ENCODE measurements around the gene ZNF511.
"Not testable (repeated sequence)": the region's sequence is repeated elsewhere in the genome, so short reads cannot be mapped to it uniquely, and the experiment has no call there.

ZNF511 gene

GRCh38 chr10:133308421-133309099, at the start of gene ZNF511, which contains the start of gene TUBGCP2:
ZNF511 (plus strand) TSS chr10:133308914; CDS start chr10:133308944, 30 bp downstream.
TUBGCP2 (minus strand) TSS chr10:133308872; CDS start chr10:133302941, 5,931 bp downstream.
- DNase-seq (ENCODE audit: low read depth, low spot score), result peak; percentile 76

GRCh38 chr10:133259602-133259989, 49.1 kb upstream of the ZNF511 start:
- DNase-seq (ENCODE audit: low read depth, low spot score), result no peak

- DNase-seq (ENCODE audit: low read depth, low spot score), result no peak
These were observed 47.6 kb upstream of the ZNF511 start for GRCh38 chr10:133260895-133261725.

- DNase-seq (ENCODE audit: low read depth, low spot score), result peak; percentile 61
These were observed 46.9 kb upstream of the ZNF511 start for GRCh38 chr10:133261726-133262325.

- DNase-seq (ENCODE audit: low read depth, low spot score), result no peak
These were observed 46.0 kb upstream of the ZNF511 start for GRCh38 chr10:133262696-133263095.

GRCh38 chr10:133263674-133264073, 45.0 kb upstream of the ZNF511 start:
- DNase-seq (ENCODE audit: low read depth, low spot score), result no peak

- no peak for DNase-seq (ENCODE audit: low read depth, low spot score)
These were observed 44.3 kb upstream of the ZNF511 start for GRCh38 chr10:133264461-133264860.

- DNase-seq (ENCODE audit: low read depth, low spot score), result not testable (repeated sequence)
These were observed 43.7 kb upstream of the ZNF511 start for GRCh38 chr10:133265052-133265451.

- no peak for DNase-seq (ENCODE audit: low read depth, low spot score)
These were observed 42.5 kb upstream of the ZNF511 start for GRCh38 chr10:133266056-133266795.

- DNase-seq (ENCODE audit: low read depth, low spot score), result no peak
These were observed 41.4 kb upstream of the ZNF511 start for GRCh38 chr10:133267293-133267692.

GRCh38 chr10:133267829-133268228, 40.9 kb upstream of the ZNF511 start:
- no peak for DNase-seq (ENCODE audit: low read depth, low spot score)

GRCh38 chr10:133268532-133268931, 40.2 kb upstream of the ZNF511 start:
- DNase-seq (ENCODE audit: low read depth, low spot score), result no peak

- DNase-seq (ENCODE audit: low read depth, low spot score), result no peak
These were observed 39.3 kb upstream of the ZNF511 start for GRCh38 chr10:133269367-133269766.

GRCh38 chr10:133270204-133270603, 38.5 kb upstream of the ZNF511 start:
- no peak for DNase-seq (ENCODE audit: low read depth, low spot score)

- DNase-seq (ENCODE audit: low read depth, low spot score), result no peak
These were observed 37.9 kb upstream of the ZNF511 start for GRCh38 chr10:133270773-133271297.

GRCh38 chr10:133271521-133272300, 37.0 kb upstream of the ZNF511 start:
- DNase-seq (ENCODE audit: low read depth, low spot score), result no peak

- no peak for DNase-seq (ENCODE audit: low read depth, low spot score)
These were observed 36.3 kb upstream of the ZNF511 start for GRCh38 chr10:133272301-133272963.

GRCh38 chr10:133272964-133273420, 35.7 kb upstream of the ZNF511 start:
- no peak for DNase-seq (ENCODE audit: low read depth, low spot score)

GRCh38 chr10:133273534-133274143, 35.1 kb upstream of the ZNF511 start:
- no peak for DNase-seq (ENCODE audit: low read depth, low spot score)

Measured in activated CD4-positive, CD25-positive, alpha-beta regulatory T cell treated with anti-CD3 and anti-CD28 coated beads, Interleukin-2, amount 50 U/mL, for 16 hours (primary cell).